Activated CD4-positive, alpha-beta T cell treated with anti-CD3 and anti-CD28 coated beads for 4 hours (primary cell): Measurements from ENCODE around the gene KITLG.
"Not testable (repeated sequence)": the region's sequence is repeated elsewhere in the genome, so short reads cannot be mapped to it uniquely, and the experiment has no call there.

Experiments
- DNase-seq, 2 donors: peaks; one replicate each; pipeline ENCODE4 v3.0.0-alpha.2; 2020

KITLG gene

GRCh38 chr12:88580051-88580871, at the start of gene KITLG:
TSS of gene KITLG (minus strand) at chr12:88580471. CDS start at chr12:88580278, 193 bp downstream.
- no peak for DNase-seq

- no peak for DNase-seq
Measured at GRCh38 chr12:88628856-88629509, 48.7 kb upstream of the KITLG start.

GRCh38 chr12:88628035-88628434, 47.8 kb upstream of the KITLG start:
- not testable (repeated sequence) for DNase-seq

- no peak for DNase-seq
Measured at GRCh38 chr12:88627501-88627900, 47.2 kb upstream of the KITLG start.

- no peak for DNase-seq
Measured at GRCh38 chr12:88625356-88625755, 45.1 kb upstream of the KITLG start.

GRCh38 chr12:88624911-88625310, 44.6 kb upstream of the KITLG start:
- DNase-seq = no peak

- DNase-seq = no peak
Measured at GRCh38 chr12:88623777-88624548, 43.7 kb upstream of the KITLG start.

GRCh38 chr12:88617352-88617751, 37.1 kb upstream of the KITLG start:
- DNase-seq = no peak

GRCh38 chr12:88615490-88615889, 35.2 kb upstream of the KITLG start:
- DNase-seq = no peak

GRCh38 chr12:88604646-88605045, 24.4 kb upstream of the KITLG start:
- no peak for DNase-seq

- DNase-seq = no peak
Measured at GRCh38 chr12:88600272-88600671, 20.0 kb upstream of the KITLG start.

GRCh38 chr12:88597365-88597764, 17.1 kb upstream of the KITLG start:
- DNase-seq = no peak

- no peak for DNase-seq
Measured at GRCh38 chr12:88595697-88596096, 15.4 kb upstream of the KITLG start.

GRCh38 chr12:88594780-88595179, 14.5 kb upstream of the KITLG start:
- no peak for DNase-seq

GRCh38 chr12:88591343-88591742, 11.1 kb upstream of the KITLG start:
- DNase-seq = no peak

GRCh38 chr12:88590851-88591250, 10.6 kb upstream of the KITLG start:
- DNase-seq = no peak

GRCh38 chr12:88585077-88585476, 4.8 kb upstream of the KITLG start:
- DNase-seq = no peak

- DNase-seq = no peak
Measured at GRCh38 chr12:88579601-88580050, 645 bp downstream of the KITLG start.

- no peak for DNase-seq
Measured at GRCh38 chr12:88579161-88579517, 1.1 kb downstream of the KITLG start.

- DNase-seq = no peak
Measured at GRCh38 chr12:88578276-88579160, 1.8 kb downstream of the KITLG start.

- DNase-seq = no peak
Measured at GRCh38 chr12:88577537-88577936, 2.7 kb downstream of the KITLG start.

- no peak for DNase-seq
Measured at GRCh38 chr12:88576866-88577265, 3.4 kb downstream of the KITLG start.
